SK-N-SH (cell line): ENCODE results near the gene ARHGAP40. TPM values are rescaled to one million over a fixed set of nuclear protein-coding genes. Genes with fewer than 3 reads are reported as not detected.

Experiments used
- CTCF ChIA-PET: fragments of 300-600, 350-600 bp; formaldehyde crosslinking; extraction: SDS; loops from one replicate; lab custom pipeline; 2021; lab: Yijun Ruan, JAX
- POLR2A ChIA-PET: fragments of 350-600 bp; sonication (Branson Sonifier 250); formaldehyde crosslinking; extraction: SDS; loops from one replicate; lab custom pipeline; 2020; ENCODE audit warnings: antibody characterized with exemption, inconsistent platforms; lab: Yijun Ruan, JAX
- DNase-seq: peaks from one replicate; pipeline ENCODE4 v3.0.0; 2012
- H2AFZ ChIP-seq: fragments of 200-600 bp; sonication (generic); 2 replicates; pipeline ENCODE4 v1.8.1; 2016; ENCODE audit warnings: antibody characterized with exemption, mild to moderate bottlenecking, low read depth
- H3F3A ChIP-seq: fragments of 200-600 bp; sonication (generic); replicated peaks from 2 replicates; pipeline ENCODE3; 2016; ENCODE audit warnings: antibody characterized with exemption, mild to moderate bottlenecking; ENCODE audit not compliant: insufficient read depth
- H3K27ac ChIP-seq, 2 experiments: fragments of 200-500 bp in 1 of 2; fragments of 200-600 bp in 1 of 2; sonication (Bioruptor generic) in 1 of 2; sonication (generic), shearing (Covaris generic) in 1 of 2; 2 replicates each; pipeline versions ENCODE4 v1.5.1 to v1.6.1; 2014 to 2016; ENCODE audit warnings: low read depth in 2 of 2, inconsistent platforms in 1 of 2, low read length in 1 of 2, mild to moderate bottlenecking in 1 of 2, mixed read lengths in 1 of 2
- H3K27me3 ChIP-seq: fragments of 200-600 bp; sonication (generic), shearing (Covaris generic); 2 replicates; pipeline ENCODE4 v1.6.1; 2016; ENCODE audit warnings: mixed run types; ENCODE audit not compliant: insufficient read depth
- H3K36me3 ChIP-seq, 2 experiments: fragments of 200-500 bp in 1 of 2; fragments of 200-600 bp in 1 of 2; sonication (Bioruptor generic) in 1 of 2; sonication (generic) in 1 of 2; replicated peaks in 1 of 2; 2 replicates each; pipeline versions ENCODE3 to v1.5.1; 2014 to 2016; ENCODE audit warnings: low read length in 1 of 2, mild to moderate bottlenecking in 1 of 2; ENCODE audit not compliant: insufficient read depth in 2 of 2, control insufficient read depth in 1 of 2
- H3K4me1 ChIP-seq, 2 experiments: fragments of 200-500 bp in 1 of 2; fragments of 200-600 bp in 1 of 2; sonication (Bioruptor generic) in 1 of 2; sonication (generic), shearing (Covaris generic) in 1 of 2; 2 replicates each; pipeline versions ENCODE4 v1.5.1 to v1.6.1; 2014 to 2016; ENCODE audit warnings: low read depth in 1 of 2, low read length in 1 of 2, mixed run types in 1 of 2; ENCODE audit not compliant: insufficient read depth in 2 of 2, control insufficient read depth in 1 of 2
- H3K4me2 ChIP-seq: fragments of 200-600 bp; sonication (generic), shearing (Covaris generic); 2 replicates; pipeline ENCODE4 v1.6.1; 2017; ENCODE audit warnings: mixed run types
- H3K4me3 ChIP-seq, 2 experiments: fragments of 200-500 bp in 1 of 2; fragments of 200-600 bp in 1 of 2; sonication (Bioruptor generic) in 1 of 2; sonication (generic), shearing (Covaris generic) in 1 of 2; 2 replicates each; pipeline versions ENCODE4 v1.5.1 to v1.8.1; 2014 to 2016; ENCODE audit warnings: low read depth in 2 of 2, inconsistent platforms in 1 of 2, low read length in 1 of 2, mild to moderate bottlenecking in 1 of 2, mixed read lengths in 1 of 2, moderate library complexity in 1 of 2
- H3K79me2 ChIP-seq: fragments of 200-600 bp; sonication (generic); 2 replicates; pipeline ENCODE4 v1.8.1; 2017; ENCODE audit warnings: mild to moderate bottlenecking; ENCODE audit not compliant: insufficient read depth
- H3K9ac ChIP-seq: fragments of 200-600 bp; sonication (generic); 2 replicates; pipeline ENCODE4 v1.6.1; 2017; ENCODE audit warnings: mixed run types
- H3K9me2 ChIP-seq: fragments of 200-600 bp; sonication (generic); 2 replicates; pipeline ENCODE4 v1.6.1; 2017; ENCODE audit warnings: mixed run types
- H3K9me3 ChIP-seq: fragments of 200-600 bp; sonication (generic); 2 replicates; pipeline ENCODE4 v1.6.1; 2017; ENCODE audit warnings: mixed run types, mild to moderate bottlenecking, moderate library complexity
- H4K20me1 ChIP-seq: fragments of 200-600 bp; sonication (generic); 2 replicates; pipeline ENCODE4 v1.6.1; 2017; ENCODE audit warnings: mild to moderate bottlenecking, mixed run types; ENCODE audit not compliant: insufficient read depth
- CTCF ChIP-seq: fragments of 200-600 bp; sonication (generic); IDR thresholded peaks from 2 replicates; pipeline ENCODE4 v1.6.1; 2017; ENCODE audit warnings: antibody characterized with exemption, mild to moderate bottlenecking, moderate library complexity
- GABPA ChIP-seq: IDR thresholded peaks from 2 replicates; pipeline ENCODE4 v1.4.0; 2012; ENCODE audit warnings: low read depth, mild to moderate bottlenecking
- MXI1 ChIP-seq: IDR thresholded peaks from 2 replicates; pipeline ENCODE4 v1.6.1; 2012; ENCODE audit warnings: mild to moderate bottlenecking, low read depth, low read length, improper control_type of control experiment
- RFX5 ChIP-seq: IDR thresholded peaks from 2 replicates; pipeline ENCODE4 v1.6.1; 2012; ENCODE audit warnings: mild to moderate bottlenecking, improper control_type of control experiment, low read length
- TCF12 ChIP-seq: IDR thresholded peaks from 2 replicates; pipeline ENCODE4 v1.4.0; 2012
- USF1 ChIP-seq: IDR thresholded peaks from 2 replicates; pipeline ENCODE4 v1.4.0; 2012; ENCODE audit warnings: low read depth, borderline replicate concordance
- whole genome bisulfite sequencing: methylation state at CpG from one replicate; pipeline ENCODE4 v1.1.6; 2017; ENCODE audit warnings: low lambda C conversion rate; 5-methylcytosine and 5-hydroxymethylcytosine counted together
- polyA plus RNA-seq, 3 experiments: library from polyadenylated mRNA; depleted of rRNA; stranded (reverse); fragments of >200 nt; gene quantifications; 2 replicates each; pipeline ENCODE4 v1.2.3, GENCODE V29; 2012

ARHGAP40 gene
- polyA plus RNA-seq, 1 of the 3 experiments (the other 2 are of a cell fraction), result 0.02 TPM

- TF ChIP-seq GABPA (no peak), MXI1 (no peak), RFX5 (no peak), CTCF (no peak), TCF12 (no peak)
Measured at GRCh38 chr20:38698541-38698940, 96.9 kb downstream of the ARHGAP40 start (continued).

- POLR2A ChIA-PET, result no interaction called here
- no peak for DNase-seq
- peaks cover 23% of the 10 kb centered on the region; the same call in 1 of the 2 replicates for H3K27me3 ChIP-seq
- no peak overlapping the region for H3K27ac ChIP-seq
- H3K4me1 ChIP-seq, result no peaks in the 10 kb centered on the region
- CTCF ChIA-PET, result interaction anchor here (1.6 to 2.7 kb wide), 3 partner anchors 9 to 26 kb away, joined by 4 to 8 read pairs (median 4); no protein-coding TSS in a partner anchor
- no peaks in the 10 kb centered on the region for H3K79me2 ChIP-seq
- no peak overlapping the region for H3K4me3 ChIP-seq
- WGBS, result 23% methylated on average over 4 of the region's 4 CpGs
- H3F3A ChIP-seq, result no peaks in the 10 kb centered on the region
- no peak overlapping the region for H2AFZ ChIP-seq
- H3K4me2 ChIP-seq, result no peak overlapping the region
- no peak for TF ChIP-seq USF1
- no peaks in the 10 kb centered on the region for H3K9me3 ChIP-seq
- H4K20me1 ChIP-seq, result no peaks in the 10 kb centered on the region
- H3K9me2 ChIP-seq, result no peaks in the 10 kb centered on the region
- H3K36me3 ChIP-seq, result no peaks in the 10 kb centered on the region
- no peak overlapping the region for H3K9ac ChIP-seq
Measured at GRCh38 chr20:38700141-38700540, 98.5 kb downstream of the ARHGAP40 start.

Other genes starting within 250 kb of the ARHGAP40 start
- gene SNHG17, start 166.5 kb upstream of the ARHGAP40 start, polyA plus RNA-seq (2012; rRNA removed), result 34.9 and 40.3 TPM in 2 replicates
- gene RALGAPB, start 129.0 kb upstream of the ARHGAP40 start, polyA plus RNA-seq (2012; rRNA removed), result 10.8 and 14.7 TPM in 2 replicates
- not detected in 2 replicates for gene ADIG, start 20.6 kb upstream of the ARHGAP40 start, polyA plus RNA-seq (2012; rRNA removed)
- gene SLC32A1, start 122.7 kb downstream of the ARHGAP40 start, polyA plus RNA-seq (2012; rRNA removed), result not detected in 2 replicates
- 9.7 and 10.9 TPM in 2 replicates for gene ACTR5, start 146.7 kb downstream of the ARHGAP40 start, polyA plus RNA-seq (2012; rRNA removed)
- gene PPP1R16B, start 203.9 kb downstream of the ARHGAP40 start, polyA plus RNA-seq (2012; rRNA removed), result 0.28 and 0.91 TPM in 2 replicates